Ovary (tissue), 9 donors: ENCODE data around the gene PIGN. TPM values are rescaled to one million over a fixed set of nuclear protein-coding genes. Genes with fewer than 3 reads are reported as not detected.

Experiments
- DNase-seq, 5 donors: peaks; one replicate each; pipeline ENCODE4 v3.0.0-alpha.2; 2019 to 2020
- H3K27ac ChIP-seq, 2 donors: fragments of 200-600 bp; one replicate each; pipeline versions ENCODE4 v1.5.1 to v1.8.0; 2019 to 2022
- H3K27me3 ChIP-seq: fragments of 200-600 bp; one replicate; pipeline ENCODE4 v1.8.0; 2022
- H3K36me3 ChIP-seq: fragments of 200-600 bp; sonication (generic); one replicate; pipeline ENCODE4 v1.5.1; 2019
- H3K4me1 ChIP-seq: one replicate; pipeline ENCODE4 v1.8.1; 2013; ENCODE audit warnings: mild to moderate bottlenecking, moderate library complexity; ENCODE audit not compliant: insufficient read depth
- H3K4me3 ChIP-seq: fragments of 200-600 bp; sonication (generic); one replicate; pipeline ENCODE4 v1.5.1; 2017
- H3K9me3 ChIP-seq, 2 donors: fragments of 200-600 bp in 1 of 2; sonication (generic) in 1 of 2; one replicate each; pipeline versions ENCODE4 v1.5.1 to v1.8.1; 2013 to 2019; ENCODE audit warnings: mild to moderate bottlenecking in 1 of 2, moderate library complexity in 1 of 2
- EP300 ChIP-seq: sonication (generic); formaldehyde crosslinking; IDR thresholded peaks from one replicate; pipeline ENCODE4 v1.6.1; 2017; ENCODE audit warnings: antibody characterized with exemption
- POLR2A ChIP-seq: fragments of 450-650 bp; IDR thresholded peaks from one replicate; pipeline ENCODE4 v1.6.1; 2017; ENCODE audit warnings: antibody characterized with exemption, mild to moderate bottlenecking, moderate library complexity
- WGBS, 3 donors: extraction: QIAGEN DNeasy Blood & Tissue Kit in 1 of 3; methylation state at CpG; one replicate each; pipeline versions ENCODE4 v1.1.5 to v1.1.7; 2013 to 2017; 5-methylcytosine and 5-hydroxymethylcytosine counted together
- intact Hi-C, 4 donors: fragments of 100-400 bp; cut with DNase I; formaldehyde crosslinking; loops; one replicate each; pipeline versions ENCODE4 v1.11.0 to v1.15.1; 2022 to 2023
- polyA plus RNA-seq, 2 donors: library from polyadenylated mRNA; stranded (reverse); fragments of 200-250 nt in 1 of 2; fragments of 350-450 nt in 1 of 2; fragmentation: Illumina TruSeq in 1 of 2; extraction: RNeasy Lipid Tissue Mini Kit (QIAGEN cat#74804) in 1 of 2; gene quantifications; one replicate each; pipeline ENCODE4 v1.2.3, GENCODE V29; 2013 to 2014
- total RNA-seq, 7 donors: library from RNA; depleted of rRNA in 2 of 7; stranded (reverse); fragments of >200 nt in 2 of 7; fragmentation: NEBNext Ultra II Directional in 3 of 7; extraction: Animal tissue kit (Norgen Biotek cat#: 25700) in 3 of 7; gene quantifications; one replicate each; pipeline versions ENCODE4 v1.1.0 to v1.2.4, GENCODE V29; 2016 to 2023
- TF ChIP-seq, protein P1 (sequence below), 3 donors: fragments of 450-650 bp in 2 of 3; fragments of 200-600 bp in 1 of 3; IDR thresholded peaks; one replicate each; pipeline versions ENCODE4 v1.5.1 to v1.8.0; 2016 to 2022; ENCODE audit warnings: antibody characterized with exemption in 3 of 3, mild to moderate bottlenecking in 1 of 3
- donor health status: DM: no; HTN: no; CAD: no; lungs with moderate emphysema.
- donor health status: DM: no; HTN: no; CAD: no.
- donor health status: Bipolar disorder and iron deficiency.
- donor health status: DM: yes; HTN: yes; CAD: no.
- donor health status: DM: no; HTN: no; CAD: no.
- donor health status: DM: yes; HTN: yes; CAD: no.

PIGN gene
- total and polyA plus RNA-seq, 9 donors, result 8.0 to 29.1 (median 25.6) TPM

DNA sequence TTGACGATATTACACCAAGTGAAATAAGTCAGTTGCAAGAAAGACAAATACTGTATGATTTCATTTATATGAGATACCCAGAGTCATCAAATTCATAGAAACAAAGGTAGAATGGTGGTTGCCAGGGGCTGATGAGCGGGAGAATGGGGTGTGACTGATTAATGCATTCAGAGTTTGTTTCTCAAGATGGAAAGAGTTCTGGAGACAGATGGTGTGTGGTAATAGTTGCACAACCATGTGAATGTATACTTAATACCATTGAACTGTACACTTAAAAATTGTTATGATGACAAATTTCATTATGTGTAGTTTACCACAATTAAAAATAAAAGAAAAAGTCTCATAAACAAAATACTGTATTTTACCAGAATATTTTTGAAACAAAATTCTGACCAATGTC lies 117.3 kb downstream of the PIGN start:
- WGBS, 3 donors, result 94 to 100% (median 98%) methylated on average over 2 of the region's 2 CpGs
- no peaks in the 10 kb centered on the region for H3K36me3 ChIP-seq
- intact Hi-C loops, result no loop called here
- no peak for TF ChIP-seq POLR2A
- no peak for TF ChIP-seq EP300
- TF ChIP-seq, protein P1, sequence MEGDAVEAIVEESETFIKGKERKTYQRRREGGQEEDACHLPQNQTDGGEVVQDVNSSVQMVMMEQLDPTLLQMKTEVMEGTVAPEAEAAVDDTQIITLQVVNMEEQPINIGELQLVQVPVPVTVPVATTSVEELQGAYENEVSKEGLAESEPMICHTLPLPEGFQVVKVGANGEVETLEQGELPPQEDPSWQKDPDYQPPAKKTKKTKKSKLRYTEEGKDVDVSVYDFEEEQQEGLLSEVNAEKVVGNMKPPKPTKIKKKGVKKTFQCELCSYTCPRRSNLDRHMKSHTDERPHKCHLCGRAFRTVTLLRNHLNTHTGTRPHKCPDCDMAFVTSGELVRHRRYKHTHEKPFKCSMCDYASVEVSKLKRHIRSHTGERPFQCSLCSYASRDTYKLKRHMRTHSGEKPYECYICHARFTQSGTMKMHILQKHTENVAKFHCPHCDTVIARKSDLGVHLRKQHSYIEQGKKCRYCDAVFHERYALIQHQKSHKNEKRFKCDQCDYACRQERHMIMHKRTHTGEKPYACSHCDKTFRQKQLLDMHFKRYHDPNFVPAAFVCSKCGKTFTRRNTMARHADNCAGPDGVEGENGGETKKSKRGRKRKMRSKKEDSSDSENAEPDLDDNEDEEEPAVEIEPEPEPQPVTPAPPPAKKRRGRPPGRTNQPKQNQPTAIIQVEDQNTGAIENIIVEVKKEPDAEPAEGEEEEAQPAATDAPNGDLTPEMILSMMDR (IDR thresholded peaks at IDR 0.05), result no peak
- DNase-seq, result no peak
- H3K9me3 ChIP-seq, result no peaks in the 10 kb centered on the region
- H3K4me3 ChIP-seq, result no peak overlapping the region
- H3K27me3 ChIP-seq, result no peaks in the 10 kb centered on the region
- H3K4me1 ChIP-seq, result no peaks in the 10 kb centered on the region
- H3K27ac ChIP-seq, result no peak overlapping the region

GRCh38 chr18:62066102-62066818 lies 120.6 kb downstream of the PIGN start:
- TF ChIP-seq POLR2A (no peak), EP300 (no peak)
- TF ChIP-seq, protein P1 (IDR thresholded peaks at IDR 0.05), result no peak
- H3K9me3 ChIP-seq, result no peaks in the 10 kb centered on the region
- intact Hi-C loops, result no loop called here
- H3K4me3 ChIP-seq, result no peak overlapping the region
- no peaks in the 10 kb centered on the region for H3K4me1 ChIP-seq
- 89 to 96% (median 93%) methylated on average over 5 of the region's 5 CpGs for WGBS, 3 donors
- no peaks in the 10 kb centered on the region for H3K27me3 ChIP-seq
- H3K36me3 ChIP-seq, result no peaks in the 10 kb centered on the region
- no peak overlapping the region for H3K27ac ChIP-seq
- DNase-seq, result no peak

- H3K4me3 ChIP-seq, result no peak overlapping the region
- TF ChIP-seq, protein P1 (IDR thresholded peaks at IDR 0.05), result no peak
- TF ChIP-seq POLR2A, result no peak
- no peak for TF ChIP-seq EP300
- no peak overlapping the region for H3K27ac ChIP-seq
- no peak for DNase-seq
- no peaks in the 10 kb centered on the region for H3K36me3 ChIP-seq
- 0 to 94% (median 2%) methylated on average over 1 of the region's 1 CpG for WGBS, 3 donors
- H3K4me1 ChIP-seq, result no peaks in the 10 kb centered on the region
- intact Hi-C loops, result no loop called here
- H3K9me3 ChIP-seq, result no peaks in the 10 kb centered on the region
- no peaks in the 10 kb centered on the region for H3K27me3 ChIP-seq
Measured at GRCh38 chr18:62064361-62064760, 122.5 kb downstream of the PIGN start.

GRCh38 chr18:62061821-62062478 lies 124.9 kb downstream of the PIGN start:
- Histone ChIP-seq H3K27me3 (no peaks in the 10 kb centered on the region), H3K9me3 (no peaks in the 10 kb centered on the region), H3K4me1 (no peaks in the 10 kb centered on the region), H3K36me3 (no peaks in the 10 kb centered on the region), H3K4me3 (no peak overlapping the region), H3K27ac (no peak overlapping the region)
- TF ChIP-seq, protein P1 (IDR thresholded peaks at IDR 0.05), result no peak
- TF ChIP-seq EP300, result no peak
- TF ChIP-seq POLR2A, result no peak
- WGBS, 3 donors, result 74 to 96% (median 89%) methylated on average over 5 of the region's 5 CpGs
- intact Hi-C loops, result no loop called here
- no peak for DNase-seq
